ENCODE data around the gene HMX1. TPM values are rescaled to one million over a fixed set of nuclear protein-coding genes. Genes with fewer than 3 reads are reported as not detected.

The HMX1 gene
- total RNA-seq, 1 donor from 2014 or later = not detected

- TF ChIP-seq CTCF (IDR thresholded peaks at IDR 0.05; ENCODE audit: unreplicated experiment) = no peak
These were observed 42.1 kb downstream of the HMX1 start for GRCh38 chr4:8829584-8829983.

GRCh38 chr4:8828869-8829268, 42.8 kb downstream of the HMX1 start:
- DNase-seq (ENCODE audit: low spot score) = no peak
- Mint-ChIP-seq H3K4me3 (ENCODE audit: unreplicated experiment) (no peak overlapping the region), H3K36me3 (ENCODE audit: low read depth, unreplicated experiment) (no peaks in the 10 kb centered on the region), H3K9me3 (ENCODE audit: unreplicated experiment) (no peaks in the 10 kb centered on the region), H3K27me3 (ENCODE audit: unreplicated experiment) (peaks cover 2% of the 10 kb centered on the region), H3K4me1 (ENCODE audit: unreplicated experiment) (no peaks in the 10 kb centered on the region), H3K27ac (ENCODE audit: unreplicated experiment) (no peak overlapping the region)
- TF ChIP-seq CTCF (IDR thresholded peaks at IDR 0.05; ENCODE audit: unreplicated experiment) = no peak

More at GRCh38 chr4:8829584-8829983, 42.1 kb downstream of the HMX1 start:
- Mint-ChIP-seq H3K27ac (ENCODE audit: unreplicated experiment) (peak overlapping the region; percentile 61), H3K9me3 (ENCODE audit: unreplicated experiment) (no peaks in the 10 kb centered on the region), H3K27me3 (ENCODE audit: unreplicated experiment) (peaks cover 2% of the 10 kb centered on the region), H3K4me1 (ENCODE audit: unreplicated experiment) (no peaks in the 10 kb centered on the region), H3K4me3 (ENCODE audit: unreplicated experiment) (no peak overlapping the region), H3K36me3 (ENCODE audit: low read depth, unreplicated experiment) (no peaks in the 10 kb centered on the region)
- DNase-seq (ENCODE audit: low spot score) = no peak

- Mint-ChIP-seq H3K9me3 (ENCODE audit: unreplicated experiment) (no peaks in the 10 kb centered on the region), H3K27ac (ENCODE audit: unreplicated experiment) (no peak overlapping the region), H3K4me3 (ENCODE audit: unreplicated experiment) (no peak overlapping the region), H3K36me3 (ENCODE audit: low read depth, unreplicated experiment) (no peaks in the 10 kb centered on the region), H3K27me3 (ENCODE audit: unreplicated experiment) (peaks cover 8% of the 10 kb centered on the region), H3K4me1 (ENCODE audit: unreplicated experiment) (no peaks in the 10 kb centered on the region)
- DNase-seq (ENCODE audit: low spot score) = peak; percentile 2
- TF ChIP-seq CTCF (IDR thresholded peaks at IDR 0.05; ENCODE audit: unreplicated experiment) = no peak
These were observed 50.3 kb downstream of the HMX1 start for GRCh38 chr4:8821151-8821950.

GRCh38 chr4:8820178-8821102, 51.2 kb downstream of the HMX1 start:
- Mint-ChIP-seq H3K4me1 (ENCODE audit: unreplicated experiment) (no peaks in the 10 kb centered on the region), H3K27ac (ENCODE audit: unreplicated experiment) (no peak overlapping the region), H3K27me3 (ENCODE audit: unreplicated experiment) (peaks cover 8% of the 10 kb centered on the region), H3K4me3 (ENCODE audit: unreplicated experiment) (no peak overlapping the region), H3K9me3 (ENCODE audit: unreplicated experiment) (no peaks in the 10 kb centered on the region), H3K36me3 (ENCODE audit: low read depth, unreplicated experiment) (no peaks in the 10 kb centered on the region)
- TF ChIP-seq CTCF (IDR thresholded peaks at IDR 0.05; ENCODE audit: unreplicated experiment) = no peak
- DNase-seq (ENCODE audit: low spot score) = no peak

Measured in endothelial cell (in vitro differentiated cells).